Neural cell (in vitro differentiated cells): ENCODE measurements around the gene RASSF4. TPM values are rescaled to one million over a fixed set of nuclear protein-coding genes. Genes with fewer than 3 reads are reported as not detected.

Source experiments
- H2AFZ ChIP-seq: fragments of 200-600, 300-800 bp; sonication (generic), shearing (Covaris generic); 2 replicates; pipeline ENCODE4 v1.6.0; 2014; ENCODE audit warnings: low read depth, mild to moderate bottlenecking, antibody characterized with exemption, low read length, moderate library complexity
- H3F3A ChIP-seq: fragments of 200-600 bp; shearing (Covaris generic); 2 replicates; pipeline ENCODE4 v1.6.1; 2016; ENCODE audit warnings: mild to moderate bottlenecking, moderate library complexity, mixed read lengths, antibody characterized with exemption, low read length; ENCODE audit not compliant: insufficient read depth, poor library complexity, severe bottlenecking
- H3K27ac ChIP-seq: fragments of 200-600, 300-800 bp; sonication (generic), shearing (Covaris generic); 2 replicates; pipeline ENCODE4 v1.5.1; 2014; ENCODE audit warnings: mild to moderate bottlenecking, low read length, moderate library complexity
- H3K27me3 ChIP-seq: fragments of 300-800, 200-600 bp; sonication (generic), shearing (Covaris generic); 2 replicates; pipeline ENCODE4 v1.6.0; 2014; ENCODE audit warnings: mild to moderate bottlenecking, low read depth, low read length, moderate library complexity; ENCODE audit not compliant: insufficient read depth
- H3K36me3 ChIP-seq: fragments of 300-800, 200-600 bp; sonication (generic), shearing (Covaris generic); 2 replicates; pipeline ENCODE4 v1.5.1; 2014; ENCODE audit warnings: mild to moderate bottlenecking, antibody characterized with exemption, low read length, moderate library complexity; ENCODE audit not compliant: insufficient read depth
- H3K4me2 ChIP-seq: fragments of 300-800, 200-600 bp; sonication (generic), shearing (Covaris generic); 2 replicates; pipeline ENCODE4 v1.6.0; 2014; ENCODE audit warnings: mild to moderate bottlenecking, low read length
- H3K4me3 ChIP-seq: fragments of 300-800, 200-600 bp; sonication (generic), shearing (Covaris generic); 2 replicates; pipeline ENCODE4 v1.5.1; 2014; ENCODE audit warnings: mild to moderate bottlenecking, low read length, moderate library complexity
- H3K79me2 ChIP-seq: fragments of 200-600 bp; shearing (Covaris generic); replicated peaks from 2 replicates; pipeline ENCODE4 v1.6.0; 2014; ENCODE audit warnings: mild to moderate bottlenecking, low read length, moderate library complexity; ENCODE audit not compliant: insufficient read depth
- H3K9ac ChIP-seq: fragments of 300-800, 200-600 bp; sonication (generic), shearing (Covaris generic); 2 replicates; pipeline ENCODE4 v1.6.1; 2016; ENCODE audit warnings: mild to moderate bottlenecking, low read length, mixed read lengths
- H3K9me2 ChIP-seq: fragments of 200-600 bp; shearing (Covaris generic); 2 replicates; pipeline ENCODE4 v1.6.1; 2016; ENCODE audit warnings: mild to moderate bottlenecking, low read length, mixed read lengths; ENCODE audit not compliant: insufficient read depth
- H3K9me3 ChIP-seq: fragments of 200-600, 300-800 bp; sonication (generic), shearing (Covaris generic); 2 replicates; pipeline ENCODE4 v1.6.1; 2016; ENCODE audit warnings: mild to moderate bottlenecking, mixed run types, low read length, moderate library complexity, mixed read lengths
- H4K20me1 ChIP-seq: fragments of 200-600 bp; shearing (Covaris generic); 2 replicates; pipeline ENCODE4 v1.6.1; 2016; ENCODE audit warnings: mild to moderate bottlenecking, mixed run types; ENCODE audit not compliant: insufficient read depth
- CTCF ChIP-seq: fragments of 450-650 bp; IDR thresholded peaks from 2 replicates; pipeline ENCODE4 v1.5.1; 2014; ENCODE audit warnings: antibody characterized with exemption, mild to moderate bottlenecking, moderate library complexity; ENCODE audit not compliant: poor library complexity, severe bottlenecking
- EP300 ChIP-seq: fragments of 450-650 bp; conservative IDR thresholded peaks from 2 replicates; pipeline ENCODE4 v1.6.1; 2014; ENCODE audit warnings: antibody characterized with exemption, mild to moderate bottlenecking, moderate library complexity; ENCODE audit not compliant: poor library complexity, severe bottlenecking
- EZH2 ChIP-seq: fragments of 200-600, 300-800 bp; shearing (Covaris generic), sonication (generic); IDR thresholded peaks from 2 replicates; pipeline ENCODE4 v1.6.1; 2014; ENCODE audit warnings: antibody characterized with exemption, low read length, borderline replicate concordance, mild to moderate bottlenecking; ENCODE audit not compliant: insufficient read depth, poor library complexity, severe bottlenecking
- MXI1 ChIP-seq: fragments of 450-650 bp; conservative IDR thresholded peaks from 2 replicates; pipeline ENCODE4 v1.6.1; 2014; ENCODE audit warnings: antibody characterized with exemption, mild to moderate bottlenecking; ENCODE audit not compliant: poor library complexity, severe bottlenecking
- POLR2AphosphoS5 ChIP-seq: IDR thresholded peaks from 2 replicates; pipeline ENCODE4 v1.6.1; 2012
- RAD21 ChIP-seq: fragments of 450-650 bp; conservative IDR thresholded peaks from 2 replicates; pipeline ENCODE4 v1.6.1; 2014; ENCODE audit warnings: antibody characterized with exemption, mild to moderate bottlenecking, moderate library complexity
- REST ChIP-seq: IDR thresholded peaks from 2 replicates; pipeline ENCODE4 v1.6.1; 2012; ENCODE audit warnings: borderline replicate concordance
- SMC3 ChIP-seq: fragments of 450-650 bp; conservative IDR thresholded peaks from 2 replicates; pipeline ENCODE4 v1.6.1; 2014; ENCODE audit warnings: antibody characterized with exemption, mild to moderate bottlenecking, moderate library complexity; ENCODE audit not compliant: poor library complexity
- TAF1 ChIP-seq: IDR thresholded peaks from 2 replicates; pipeline ENCODE4 v1.6.1; 2012; ENCODE audit warnings: low read depth
- polyA plus RNA-seq: library from polyadenylated mRNA; depleted of rRNA; stranded (reverse); fragments of >200 nt; gene quantifications from 2 replicates; pipeline ENCODE4 v1.2.3, GENCODE V29; 2014

The RASSF4 gene
- polyA plus RNA-seq, 1 donor from 2014 or later, result 10.2 TPM

- no peaks in the 10 kb centered on the region for H3K27me3 ChIP-seq
- no peak overlapping the region for H3K9ac ChIP-seq
- no peak overlapping the region for H3K4me3 ChIP-seq
- H3K27ac ChIP-seq, result no peak overlapping the region
- H3K79me2 ChIP-seq, result peaks cover 14% of the 10 kb centered on the region
- H3K36me3 ChIP-seq, result no peaks in the 10 kb centered on the region
- no peak overlapping the region for H2AFZ ChIP-seq
- H3K9me3 ChIP-seq, result no peaks in the 10 kb centered on the region
- no peaks in the 10 kb centered on the region for H3F3A ChIP-seq
- no peaks in the 10 kb centered on the region for H3K9me2 ChIP-seq
- TF ChIP-seq REST (no peak), MXI1 (no peak), POLR2AphosphoS5 (no peak), EZH2 (no peak), RAD21 (no peak), TAF1 (no peak), CTCF (no peak), SMC3 (no peak), EP300 (no peak)
- H3K4me2 ChIP-seq, result no peak overlapping the region
- no peaks in the 10 kb centered on the region for H4K20me1 ChIP-seq
These were observed 45.7 kb downstream of the RASSF4 start for GRCh38 chr10:45005284-45005683.

DNA sequence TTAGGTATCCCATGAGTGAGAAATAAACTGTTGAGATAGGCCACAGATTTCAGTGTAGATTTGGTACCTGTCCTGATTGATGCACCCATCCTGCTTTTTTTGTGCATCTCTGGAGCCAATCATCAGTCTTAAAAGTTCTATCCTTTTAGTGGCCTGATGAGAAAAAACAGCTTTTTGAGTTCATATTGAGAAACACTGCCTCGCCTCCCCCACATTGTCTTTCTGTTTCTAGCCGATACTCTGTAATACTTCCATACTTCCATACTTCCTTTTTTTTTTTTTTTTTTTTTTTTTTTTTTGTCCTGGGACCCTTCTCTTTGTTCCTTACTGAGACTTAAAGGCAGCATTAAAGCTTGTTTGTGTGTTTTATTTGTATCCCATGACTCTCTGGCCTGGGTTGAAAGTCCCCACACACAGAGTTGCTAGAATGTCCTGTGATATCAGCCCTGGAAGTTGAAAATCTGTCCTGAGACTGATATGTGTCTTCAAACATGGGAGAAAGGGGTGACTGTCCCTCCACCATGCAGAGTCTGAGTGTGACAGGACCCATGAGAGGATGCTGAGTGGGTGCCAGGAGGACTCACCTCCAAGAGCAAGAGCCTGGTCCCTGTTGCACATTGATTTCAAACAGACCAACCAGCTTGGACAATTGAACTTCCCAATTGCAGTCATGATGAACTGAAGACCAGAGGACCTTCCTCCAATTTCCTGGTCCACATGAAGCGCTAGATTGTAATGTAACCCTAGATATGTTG lies 46.9 kb downstream of the RASSF4 start:
- H3K9me2 ChIP-seq, result no peaks in the 10 kb centered on the region
- H3K36me3 ChIP-seq, result no peaks in the 10 kb centered on the region
- no peaks in the 10 kb centered on the region for H4K20me1 ChIP-seq
- H2AFZ ChIP-seq, result no peak overlapping the region
- H3K4me2 ChIP-seq, result no peak overlapping the region
- peaks cover 14% of the 10 kb centered on the region for H3K79me2 ChIP-seq
- no peak overlapping the region for H3K4me3 ChIP-seq
- TF ChIP-seq EP300 (no peak), MXI1 (no peak), POLR2AphosphoS5 (no peak), REST (no peak), CTCF (no peak), RAD21 (no peak), EZH2 (no peak), TAF1 (no peak), SMC3 (no peak)
- no peaks in the 10 kb centered on the region for H3K9me3 ChIP-seq
- H3K27ac ChIP-seq, result no peak overlapping the region
- H3K9ac ChIP-seq, result no peak overlapping the region
- no peaks in the 10 kb centered on the region for H3F3A ChIP-seq
- H3K27me3 ChIP-seq, result no peaks in the 10 kb centered on the region
